Measurements from ENCODE around the gene ALDH1A3. TPM values are rescaled to one million over a fixed set of nuclear protein-coding genes. Genes with fewer than 3 reads are reported as not detected.

ALDH1A3 gene
- 7.4 and 31.0 TPM in 2 replicates for total RNA-seq

DNA sequence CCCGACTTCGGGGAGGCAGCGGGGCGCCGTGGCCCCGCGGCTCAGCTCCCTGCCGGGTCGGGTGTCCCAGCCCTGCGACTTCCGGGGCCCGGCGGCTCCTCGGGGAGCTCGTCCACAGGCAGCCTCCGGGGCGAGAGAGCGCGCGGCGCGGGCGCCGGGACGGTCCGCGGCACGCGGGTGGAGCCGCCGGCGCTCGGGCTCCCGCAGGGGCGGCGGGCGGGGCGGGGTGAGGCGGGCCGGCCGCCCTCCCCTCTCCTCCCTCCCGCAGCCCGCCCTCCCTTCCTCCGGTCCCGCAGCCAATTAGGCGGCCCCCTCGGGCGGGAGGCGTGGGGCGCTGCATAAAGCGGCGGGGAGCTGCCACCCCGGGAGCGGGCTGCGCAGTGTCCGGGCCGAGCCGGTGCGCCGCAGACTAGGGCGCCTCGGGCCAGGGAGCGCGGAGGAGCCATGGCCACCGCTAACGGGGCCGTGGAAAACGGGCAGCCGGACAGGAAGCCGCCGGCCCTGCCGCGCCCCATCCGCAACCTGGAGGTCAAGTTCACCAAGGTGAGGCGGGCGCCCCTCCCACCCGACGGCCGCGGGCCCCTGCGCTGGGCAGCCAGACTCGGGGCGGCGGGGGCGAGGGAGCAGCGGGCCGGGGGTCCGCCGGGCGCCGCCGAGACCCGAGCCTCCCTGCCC, at the start of gene ALDH1A3:
Gene ALDH1A3 (plus strand): TSS at position 368 of the 675 bp plus-strand sequence. CDS start 77 bp downstream, at position 445.

DNA sequence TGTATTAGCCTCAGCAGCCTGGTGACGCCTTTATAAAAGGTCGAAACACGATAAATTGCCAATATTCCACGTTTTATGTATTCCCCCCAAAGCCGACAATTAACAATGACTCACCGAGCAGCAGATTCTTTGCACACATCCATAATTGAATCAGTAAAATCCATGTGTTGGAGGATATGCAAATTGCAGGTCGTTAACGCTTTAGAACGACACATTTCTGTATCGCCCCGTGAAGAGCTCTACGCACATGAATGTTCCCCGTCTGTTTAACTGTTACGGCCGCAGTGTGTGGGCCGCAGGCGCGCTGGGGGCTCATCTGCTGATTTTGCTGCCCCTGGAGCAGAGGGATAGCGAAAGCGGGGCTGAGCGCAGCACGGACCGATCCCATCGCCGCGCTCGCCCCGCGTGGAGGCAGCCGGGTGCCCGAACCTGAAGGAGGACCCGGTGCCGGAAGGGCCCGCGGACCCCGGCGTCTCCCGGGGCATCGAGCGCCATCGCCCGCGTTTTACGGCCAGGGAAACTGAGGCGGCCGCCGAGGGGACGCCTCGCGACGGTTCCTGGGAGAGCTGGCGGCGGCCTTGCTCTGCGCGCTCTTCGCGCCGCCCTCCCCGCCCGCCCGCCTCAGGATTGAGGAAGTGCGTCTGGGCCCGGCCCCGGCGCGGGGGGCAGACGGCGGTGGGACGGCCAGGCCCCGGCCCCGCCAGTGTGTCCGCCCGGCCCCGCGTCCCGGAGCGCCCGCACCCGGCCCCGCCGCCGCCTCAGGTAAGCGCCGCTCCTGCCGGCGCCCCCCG, 39.3 kb downstream of the ALDH1A3 start, which contains the start of gene LRRK1:
Gene LRRK1 (plus strand): TSS at position 668 of the 791 bp plus-strand sequence. CDS start 5,276 bp downstream, outside the sequence.

Other genes starting within 250 kb of the ALDH1A3 start
- gene LRRK1, start 39.5 kb downstream of the ALDH1A3 start, total RNA-seq: 11.7 and 16.6 TPM in 2 replicates

All from smooth muscle cell of the pulmonary artery (primary cell).